NB4 (cell line): Measurements from ENCODE around the gene C19orf38.

Source experiments
- MYC ChIP-seq: IDR thresholded peaks from 2 replicates; pipeline ENCODE4 v1.6.1; 2011; ENCODE audit warnings: low read depth, low read length
- POLR2A ChIP-seq: IDR thresholded peaks from 2 replicates; pipeline ENCODE4 v1.6.1; 2011; ENCODE audit warnings: mild to moderate bottlenecking; ENCODE audit not compliant: insufficient read length; ENCODE audit errors: extremely low read depth
- TF ChIP-seq, protein P1 (sequence below): IDR thresholded peaks from one replicate; pipeline ENCODE4 v1.5.1; 2012; ENCODE audit warnings: low read depth, low read length
- TF ChIP-seq, protein P2 (sequence below): IDR thresholded peaks from 2 replicates; pipeline ENCODE4 v1.6.1; 2011; ENCODE audit warnings: low read depth, low read length

DNA sequence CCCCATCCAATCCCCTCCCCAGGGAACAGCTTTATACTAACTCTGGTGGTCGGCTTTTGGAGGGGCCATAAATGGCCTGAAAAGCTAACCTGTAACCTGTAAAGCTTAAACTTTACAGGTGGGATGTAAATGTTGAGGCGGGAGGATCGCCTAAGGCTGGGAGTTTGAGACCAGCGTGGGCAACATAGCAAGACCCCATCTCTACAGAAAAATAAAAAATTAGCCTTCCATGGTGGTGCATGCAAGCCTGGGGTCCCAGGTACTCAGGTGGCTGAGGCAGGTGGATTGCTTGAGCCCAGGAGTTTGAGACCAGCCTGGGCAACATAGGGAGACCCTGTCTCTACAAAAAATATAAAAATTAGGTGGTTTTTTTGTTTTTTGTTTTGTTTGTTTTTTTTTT lies 41.7 kb downstream of the C19orf38 start:
- TF ChIP-seq POLR2A (no peak), MYC (no peak)
- TF ChIP-seq, protein P1, sequence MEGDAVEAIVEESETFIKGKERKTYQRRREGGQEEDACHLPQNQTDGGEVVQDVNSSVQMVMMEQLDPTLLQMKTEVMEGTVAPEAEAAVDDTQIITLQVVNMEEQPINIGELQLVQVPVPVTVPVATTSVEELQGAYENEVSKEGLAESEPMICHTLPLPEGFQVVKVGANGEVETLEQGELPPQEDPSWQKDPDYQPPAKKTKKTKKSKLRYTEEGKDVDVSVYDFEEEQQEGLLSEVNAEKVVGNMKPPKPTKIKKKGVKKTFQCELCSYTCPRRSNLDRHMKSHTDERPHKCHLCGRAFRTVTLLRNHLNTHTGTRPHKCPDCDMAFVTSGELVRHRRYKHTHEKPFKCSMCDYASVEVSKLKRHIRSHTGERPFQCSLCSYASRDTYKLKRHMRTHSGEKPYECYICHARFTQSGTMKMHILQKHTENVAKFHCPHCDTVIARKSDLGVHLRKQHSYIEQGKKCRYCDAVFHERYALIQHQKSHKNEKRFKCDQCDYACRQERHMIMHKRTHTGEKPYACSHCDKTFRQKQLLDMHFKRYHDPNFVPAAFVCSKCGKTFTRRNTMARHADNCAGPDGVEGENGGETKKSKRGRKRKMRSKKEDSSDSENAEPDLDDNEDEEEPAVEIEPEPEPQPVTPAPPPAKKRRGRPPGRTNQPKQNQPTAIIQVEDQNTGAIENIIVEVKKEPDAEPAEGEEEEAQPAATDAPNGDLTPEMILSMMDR = no peak
- TF ChIP-seq, protein P2, sequence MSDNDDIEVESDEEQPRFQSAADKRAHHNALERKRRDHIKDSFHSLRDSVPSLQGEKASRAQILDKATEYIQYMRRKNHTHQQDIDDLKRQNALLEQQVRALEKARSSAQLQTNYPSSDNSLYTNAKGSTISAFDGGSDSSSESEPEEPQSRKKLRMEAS = no peak
